Erythroblast (primary cell): ENCODE results near the gene ACLY.
"Not testable (repeated sequence)": the region's sequence is repeated elsewhere in the genome, so short reads cannot be mapped to it uniquely, and the experiment has no call there.

Experiments
- DNase-seq, 2 experiments: peaks; one replicate each; lab custom pipeline; 2025; lab: John Stamatoyannopoulos, UW
- GATA1 ChIP-seq: IDR thresholded peaks from 2 replicates; pipeline ENCODE4 v1.6.1; 2011; ENCODE audit warnings: low read depth, mild to moderate bottlenecking, control low read depth, low read length, moderate library complexity
- POLR2A ChIP-seq: IDR thresholded peaks from 2 replicates; pipeline ENCODE4 v1.6.1; 2011; ENCODE audit warnings: mild to moderate bottlenecking, low read length

Gene ACLY

GRCh38 chr17:41863074-41863848 lies 55.5 kb downstream of the ACLY start:
- TF ChIP-seq POLR2A: no peak
- TF ChIP-seq GATA1: no peak
- DNase-seq: no peak

GRCh38 chr17:41860254-41860931 lies 58.4 kb downstream of the ACLY start:
- TF ChIP-seq POLR2A (no peak), GATA1 (no peak)
- DNase-seq: no peak

GRCh38 chr17:41851382-41851781 lies 67.4 kb downstream of the ACLY start:
- not testable (repeated sequence) for DNase-seq

- no peak for DNase-seq
- TF ChIP-seq POLR2A (no peak), GATA1 (no peak)
These were observed 69.3 kb downstream of the ACLY start for GRCh38 chr17:41849251-41849990.

GRCh38 chr17:41848788-41849187 lies 70.0 kb downstream of the ACLY start:
- no peak for DNase-seq
- TF ChIP-seq GATA1: no peak
- no peak for TF ChIP-seq POLR2A

GRCh38 chr17:41844971-41845370 lies 73.8 kb downstream of the ACLY start:
- TF ChIP-seq POLR2A (no peak), GATA1 (no peak)
- DNase-seq: no peak

- DNase-seq: not testable (repeated sequence)
These were observed 78.0 kb downstream of the ACLY start for GRCh38 chr17:41840781-41841180.

- not testable (repeated sequence) for DNase-seq
These were observed 79.3 kb downstream of the ACLY start for GRCh38 chr17:41839448-41839847.

GRCh38 chr17:41837761-41838538 lies 80.8 kb downstream of the ACLY start, which contains the start of gene KLHL10:
Gene KLHL10 (plus strand): TSS chr17:41837825. CDS start chr17:41837933, 108 bp downstream.
- no peak for TF ChIP-seq POLR2A
- no peak for TF ChIP-seq GATA1
- DNase-seq: no peak

GRCh38 chr17:41836550-41837196 lies 82.1 kb downstream of the ACLY start:
- TF ChIP-seq POLR2A (no peak), GATA1 (no peak)
- no peak for DNase-seq

GRCh38 chr17:41835800-41836549 lies 82.8 kb downstream of the ACLY start, which contains the start of gene NT5C3B:
Gene NT5C3B (minus strand): TSS chr17:41836232. CDS start chr17:41836193, 39 bp downstream.
- DNase-seq: peak in 1 of 2 experiments; percentile 15
- TF ChIP-seq GATA1: no peak

- no peak for DNase-seq
- TF ChIP-seq GATA1: no peak
- no peak for TF ChIP-seq POLR2A
These were observed 83.4 kb downstream of the ACLY start for GRCh38 chr17:41835214-41835799.

- not testable (repeated sequence) for DNase-seq
These were observed 88.8 kb downstream of the ACLY start for GRCh38 chr17:41829961-41830360.
